DND-41 (cell line): Measurements from ENCODE around the gene IFNG-AS1.

ENCODE experiments used
- ATAC-seq: fragments of 200-7000 bp; cut with Tn5 transposase; 3 replicates; pipeline ENCODE4 v1.9.1; 2021; ENCODE audit warnings: low read depth; ENCODE audit not compliant: insufficient read depth
- DNase-seq: peaks from one replicate; pipeline ENCODE4 v3.0.0-alpha.2; 2020
- H2AFZ ChIP-seq: 2 replicates; pipeline ENCODE4 v1.6.0; 2012; ENCODE audit warnings: low read depth, low read length
- H3K27ac ChIP-seq: 2 replicates; pipeline ENCODE4 v1.5.1; 2012; ENCODE audit warnings: low read length, inconsistent platforms
- H3K27me3 ChIP-seq: fragments of 200-600 bp; sonication (generic); 2 replicates; pipeline ENCODE4 v1.6.0; 2012; ENCODE audit warnings: low read length, mild to moderate bottlenecking, inconsistent platforms; ENCODE audit not compliant: insufficient read depth, poor library complexity
- H3K36me3 ChIP-seq: 2 replicates; pipeline ENCODE4 v1.5.1; 2012; ENCODE audit warnings: low read length, inconsistent platforms; ENCODE audit not compliant: insufficient read depth
- H3K4me1 ChIP-seq: 2 replicates; pipeline ENCODE4 v1.5.1; 2012; ENCODE audit warnings: mild to moderate bottlenecking, low read length; ENCODE audit not compliant: insufficient read depth
- H3K4me2 ChIP-seq: 2 replicates; pipeline ENCODE4 v1.6.0; 2012; ENCODE audit warnings: mild to moderate bottlenecking, moderate library complexity, low read length, inconsistent platforms; ENCODE audit not compliant: insufficient read depth
- H3K4me3 ChIP-seq, 2 experiments: fragments of 200-600 bp in 1 of 2; shearing (Covaris generic) in 1 of 2; 2 replicates each; pipeline ENCODE4 v1.5.1; 2012 to 2016; ENCODE audit warnings: inconsistent platforms in 2 of 2, low read length in 2 of 2, mild to moderate bottlenecking in 2 of 2, low read depth in 1 of 2, moderate library complexity in 1 of 2
- H3K79me2 ChIP-seq: 2 replicates; pipeline ENCODE4 v1.6.0; 2012; ENCODE audit warnings: low read length, inconsistent platforms; ENCODE audit not compliant: insufficient read depth
- H3K9ac ChIP-seq: 2 replicates; pipeline ENCODE4 v1.6.0; 2012; ENCODE audit warnings: low read depth, mild to moderate bottlenecking, inconsistent platforms, low read length, moderate library complexity
- H3K9me3 ChIP-seq: 2 replicates; pipeline ENCODE4 v1.5.1; 2012; ENCODE audit warnings: low read length, moderate library complexity, mild to moderate bottlenecking, inconsistent platforms; ENCODE audit not compliant: insufficient read depth, severe bottlenecking
- H4K20me1 ChIP-seq: 2 replicates; pipeline ENCODE4 v1.6.0; 2012; ENCODE audit warnings: low read length; ENCODE audit not compliant: insufficient read depth
- CTCF ChIP-seq: IDR thresholded peaks from 2 replicates; pipeline ENCODE4 v1.5.1; 2012; ENCODE audit warnings: borderline replicate concordance, low read length, moderate library complexity, mild to moderate bottlenecking; ENCODE audit not compliant: poor library complexity, severe bottlenecking; ENCODE audit errors: extremely low read depth
- EZH2 ChIP-seq: IDR thresholded peaks from 3 replicates; pipeline ENCODE4 v1.6.1; 2012; ENCODE audit warnings: borderline replicate concordance, low read depth, mild to moderate bottlenecking, moderate library complexity, low read length, inconsistent platforms; ENCODE audit not compliant: severe bottlenecking

The IFNG-AS1 gene

DNA sequence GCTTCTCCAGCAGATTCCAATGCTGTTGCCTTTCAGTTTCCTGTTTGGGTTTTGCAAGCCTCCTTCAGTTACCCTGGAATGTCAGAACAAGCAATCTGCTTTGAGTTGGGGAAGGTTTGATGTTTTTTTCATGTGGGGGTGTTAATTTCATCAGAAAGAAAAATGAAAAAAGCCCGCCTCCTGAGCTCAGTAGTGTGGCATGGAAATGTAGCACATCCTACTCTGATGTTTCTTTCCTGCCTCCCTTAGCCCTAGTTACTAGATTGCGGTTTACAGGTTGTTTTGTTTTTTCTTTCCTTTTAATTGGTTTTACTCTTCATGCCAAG lies 22.6 kb downstream of the IFNG-AS1 start:
- Histone ChIP-seq H3K36me3 (no peaks in the 10 kb centered on the region), H3K27me3 (no peaks in the 10 kb centered on the region), H3K4me1 (peaks cover 28% of the 10 kb centered on the region), H3K4me2 (no peak overlapping the region), H2AFZ (no peak overlapping the region), H3K27ac (no peak overlapping the region), H4K20me1 (no peaks in the 10 kb centered on the region), H3K79me2 (no peaks in the 10 kb centered on the region), H3K9me3 (no peaks in the 10 kb centered on the region), H3K9ac (no peak overlapping the region), H3K4me3 (no peak overlapping the region)
- no peak for DNase-seq
- TF ChIP-seq CTCF (no peak), EZH2 (no peak)
- ATAC-seq, result no peak; the same call in 2 of the 3 replicates

DNA sequence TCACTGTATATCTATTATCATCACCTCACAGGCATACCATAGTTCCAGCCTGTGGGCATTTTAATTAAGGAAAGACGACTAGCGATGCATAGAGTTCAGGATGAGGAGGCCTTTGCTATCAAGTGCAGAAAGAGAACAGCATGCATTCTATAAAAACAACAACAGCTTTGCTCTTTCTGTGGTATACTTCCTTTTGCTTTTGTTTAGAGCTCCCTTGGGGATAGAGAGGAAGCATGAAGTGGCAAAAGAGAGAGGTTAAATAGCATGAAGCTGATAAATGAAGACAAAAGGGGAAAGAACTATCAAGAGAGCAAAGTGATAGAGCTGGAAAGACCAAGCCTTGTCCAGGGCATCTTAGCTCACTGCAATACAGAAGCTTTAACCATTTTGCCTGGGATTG lies 23.5 kb downstream of the IFNG-AS1 start:
- Histone ChIP-seq H3K79me2 (no peaks in the 10 kb centered on the region), H3K9ac (no peak overlapping the region), H3K27me3 (no peaks in the 10 kb centered on the region), H4K20me1 (no peaks in the 10 kb centered on the region), H3K4me1 (peaks cover 28% of the 10 kb centered on the region), H2AFZ (no peak overlapping the region), H3K27ac (no peak overlapping the region), H3K4me2 (no peak overlapping the region), H3K4me3 (no peak overlapping the region), H3K9me3 (no peaks in the 10 kb centered on the region), H3K36me3 (no peaks in the 10 kb centered on the region)
- DNase-seq (no peak), ATAC-seq (peak; percentile 69)
- no peak for TF ChIP-seq EZH2
- no peak for TF ChIP-seq CTCF

- H3K36me3 ChIP-seq, result no peaks in the 10 kb centered on the region
- no peak overlapping the region for H3K9ac ChIP-seq
- ATAC-seq (no peak), DNase-seq (no peak)
- no peak overlapping the region for H3K4me2 ChIP-seq
- no peaks in the 10 kb centered on the region for H3K9me3 ChIP-seq
- no peaks in the 10 kb centered on the region for H3K27me3 ChIP-seq
- no peak for TF ChIP-seq CTCF
- TF ChIP-seq EZH2, result no peak
- H3K4me3 ChIP-seq, result no peak overlapping the region
- H2AFZ ChIP-seq, result no peak overlapping the region
- H3K79me2 ChIP-seq, result no peaks in the 10 kb centered on the region
- no peaks in the 10 kb centered on the region for H4K20me1 ChIP-seq
- no peak overlapping the region for H3K27ac ChIP-seq
- H3K4me1 ChIP-seq, result peaks cover 28% of the 10 kb centered on the region
Measured at GRCh38 chr12:68013181-68013580, 23.9 kb downstream of the IFNG-AS1 start.

DNA sequence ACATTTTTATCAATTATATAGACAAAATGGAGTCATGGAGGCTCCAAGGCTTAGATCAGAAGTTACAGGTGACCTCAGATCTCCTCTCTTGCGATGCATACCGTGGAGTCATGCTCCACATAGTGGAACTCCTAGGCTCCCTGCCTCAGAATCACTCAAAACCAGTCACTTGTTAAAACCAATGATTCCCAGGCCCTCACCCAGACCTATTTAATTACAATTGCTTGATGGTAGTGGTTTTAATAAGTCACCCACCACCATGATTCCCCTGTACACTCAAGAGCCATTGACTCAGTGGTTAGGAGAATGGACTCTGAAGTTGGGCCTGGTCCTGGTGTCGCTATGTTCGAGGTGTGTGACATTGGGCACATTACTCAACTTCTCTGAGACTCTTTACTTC lies 26.9 kb downstream of the IFNG-AS1 start:
- peaks cover 28% of the 10 kb centered on the region for H3K4me1 ChIP-seq
- H3K79me2 ChIP-seq, result no peaks in the 10 kb centered on the region
- TF ChIP-seq EZH2 (no peak), CTCF (no peak)
- no peak for ATAC-seq
- no peaks in the 10 kb centered on the region for H3K36me3 ChIP-seq
- H3K27ac ChIP-seq, result no peak overlapping the region
- DNase-seq, result no peak
- no peak overlapping the region for H2AFZ ChIP-seq
- H3K9ac ChIP-seq, result no peak overlapping the region
- H3K4me2 ChIP-seq, result no peak overlapping the region
- no peaks in the 10 kb centered on the region for H3K27me3 ChIP-seq
- no peaks in the 10 kb centered on the region for H3K9me3 ChIP-seq
- H3K4me3 ChIP-seq, result no peak overlapping the region
- H4K20me1 ChIP-seq, result no peaks in the 10 kb centered on the region
